Transverse colon (tissue), 4 donors: ENCODE data around the gene IGF1. TPM values are rescaled to one million over a fixed set of nuclear protein-coding genes. Genes with fewer than 3 reads are reported as not detected.

ENCODE experiments used
- DNase-seq: peaks from one replicate; pipeline ENCODE4 v3.0.0-alpha.2; 2019
- H3K27ac ChIP-seq, 4 donors: fragments of 200-600 bp; sonication (generic); 2 replicates each; pipeline ENCODE4 v1.5.1; 2016 to 2018; ENCODE audit warnings: inconsistent platforms in 4 of 4
- H3K27me3 ChIP-seq: fragments of 200-600 bp; sonication (generic); 2 replicates; pipeline ENCODE4 v1.5.1; 2017; ENCODE audit warnings: inconsistent platforms
- H3K36me3 ChIP-seq, 4 donors: fragments of 200-600 bp; sonication (generic); 2 replicates each; pipeline ENCODE4 v1.5.1; 2017 to 2019; ENCODE audit warnings: inconsistent platforms in 4 of 4
- H3K4me1 ChIP-seq, 4 donors: fragments of 200-600 bp; sonication (generic); 2 replicates each; pipeline ENCODE4 v1.5.1; 2017 to 2020; ENCODE audit warnings: inconsistent platforms in 4 of 4
- H3K4me3 ChIP-seq, 4 donors: fragments of 200-600 bp; sonication (generic); 1 replicate in 1 of 4; 2 replicates in 3 of 4; pipeline versions ENCODE4 v1.5.1 to v1.6.1; 2017 to 2019; ENCODE audit warnings: inconsistent platforms in 4 of 4
- H3K9me3 ChIP-seq, 2 donors: fragments of 200-600 bp; sonication (generic); 2 replicates each; pipeline ENCODE4 v1.5.1; 2017 to 2019; ENCODE audit warnings: inconsistent platforms in 2 of 2
- EP300 ChIP-seq: sonication (generic); formaldehyde crosslinking; IDR thresholded peaks from one replicate; pipeline ENCODE4 v1.6.1; 2017; ENCODE audit warnings: antibody characterized with exemption, low read depth
- POLR2A ChIP-seq: fragments of 450-650 bp; IDR thresholded peaks from one replicate; pipeline ENCODE4 v1.6.1; 2016; ENCODE audit warnings: antibody characterized with exemption, mild to moderate bottlenecking, moderate library complexity
- POLR2AphosphoS5 ChIP-seq, 3 donors: sonication (generic); formaldehyde crosslinking; IDR thresholded peaks; one replicate each; pipeline ENCODE4 v1.6.1; 2016; ENCODE audit warnings: antibody characterized with exemption in 3 of 3
- WGBS, 2 donors: methylation state at CpG; one replicate each; pipeline ENCODE4 v1.1.5; 2018; ENCODE audit warnings: low coverage in 1 of 2; 5-methylcytosine and 5-hydroxymethylcytosine counted together
- in situ Hi-C, 4 donors: fragments of 200-750 bp; cut with MboI; loops; one replicate each; pipeline versions ENCODE4 v1.15.0 to v1.15.1; 2017; ENCODE audit warnings: low sequenced_read_pairs in 3 of 4, low pct_ligation_motif_present in 1 of 4, low pct_unique_long_range_greater_than_20kb in 1 of 4
- intact Hi-C: fragments of 100-400 bp; cut with DNase I; formaldehyde crosslinking; loops from one replicate; pipeline ENCODE4 v1.15.1; 2023; ENCODE audit warnings: low total_unique reads
- total RNA-seq, 4 donors: library from RNA; depleted of rRNA; stranded (reverse); fragments of >200 nt; gene quantifications; one replicate each; pipeline ENCODE4 v1.1.0, GENCODE V29; 2016
- TF ChIP-seq, protein P1 (sequence below), 5 experiments: fragments of 200-600 bp in 3 of 5; fragments of 450-650 bp in 2 of 5; sonication (generic) in 3 of 5; IDR thresholded peaks; 1 replicate in 2 of 5; 2 replicates in 3 of 5; pipeline ENCODE4 v1.5.1; 2016 to 2017; ENCODE audit warnings: antibody characterized with exemption in 5 of 5, inconsistent platforms in 3 of 5, mild to moderate bottlenecking in 2 of 5, moderate library complexity in 1 of 5

IGF1 gene
- total RNA-seq, 4 donors from 2014 or later, result 2.2 to 15.5 (median 5.4) TPM

GRCh38 chr12:102401087-102401486, 79.3 kb downstream of the IGF1 start:
- 80 to 83% methylated on average over 1 to 2 of the region's 2 CpGs for WGBS, 2 donors
- Histone ChIP-seq H3K4me3 (no peak overlapping the region), H3K27me3 (no peaks in the 10 kb centered on the region), H3K9me3 (no peaks in the 10 kb centered on the region), H3K4me1 (no peaks in the 10 kb centered on the region), H3K36me3 (no peaks in the 10 kb centered on the region), H3K27ac (no peak overlapping the region)
- in situ Hi-C loops (no loop called here), intact Hi-C loops (no loop called here)
- TF ChIP-seq EP300 (no peak), POLR2A (no peak), POLR2AphosphoS5 (IDR thresholded peaks at IDR 0.05) (no peak)
- TF ChIP-seq, protein P1, sequence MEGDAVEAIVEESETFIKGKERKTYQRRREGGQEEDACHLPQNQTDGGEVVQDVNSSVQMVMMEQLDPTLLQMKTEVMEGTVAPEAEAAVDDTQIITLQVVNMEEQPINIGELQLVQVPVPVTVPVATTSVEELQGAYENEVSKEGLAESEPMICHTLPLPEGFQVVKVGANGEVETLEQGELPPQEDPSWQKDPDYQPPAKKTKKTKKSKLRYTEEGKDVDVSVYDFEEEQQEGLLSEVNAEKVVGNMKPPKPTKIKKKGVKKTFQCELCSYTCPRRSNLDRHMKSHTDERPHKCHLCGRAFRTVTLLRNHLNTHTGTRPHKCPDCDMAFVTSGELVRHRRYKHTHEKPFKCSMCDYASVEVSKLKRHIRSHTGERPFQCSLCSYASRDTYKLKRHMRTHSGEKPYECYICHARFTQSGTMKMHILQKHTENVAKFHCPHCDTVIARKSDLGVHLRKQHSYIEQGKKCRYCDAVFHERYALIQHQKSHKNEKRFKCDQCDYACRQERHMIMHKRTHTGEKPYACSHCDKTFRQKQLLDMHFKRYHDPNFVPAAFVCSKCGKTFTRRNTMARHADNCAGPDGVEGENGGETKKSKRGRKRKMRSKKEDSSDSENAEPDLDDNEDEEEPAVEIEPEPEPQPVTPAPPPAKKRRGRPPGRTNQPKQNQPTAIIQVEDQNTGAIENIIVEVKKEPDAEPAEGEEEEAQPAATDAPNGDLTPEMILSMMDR (IDR thresholded peaks at IDR 0.05), result no peak
- DNase-seq, result no peak

DNA sequence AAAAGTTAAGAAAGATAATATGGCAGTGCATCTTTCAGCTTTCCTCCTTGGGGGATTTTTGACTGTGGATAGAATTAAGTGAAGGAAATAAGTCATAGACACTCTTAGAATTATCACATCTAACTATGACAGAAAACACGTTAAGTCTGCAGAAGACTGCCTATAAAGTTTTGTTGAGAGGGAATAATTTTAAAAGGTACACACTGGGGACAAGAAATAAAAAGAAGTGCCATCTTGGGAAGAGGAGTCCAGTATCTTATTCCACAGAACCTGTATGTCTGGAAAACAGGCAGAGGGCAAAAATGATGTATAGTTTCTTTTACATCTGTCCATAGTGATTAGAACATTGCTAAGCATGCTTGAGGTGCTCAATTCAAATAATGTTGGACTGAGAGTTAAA, 80.7 kb downstream of the IGF1 start:
- no peak overlapping the region for H3K4me3 ChIP-seq
- H3K27ac ChIP-seq, result no peak overlapping the region
- TF ChIP-seq EP300, result no peak
- TF ChIP-seq POLR2AphosphoS5 (IDR thresholded peaks at IDR 0.05), result no peak
- TF ChIP-seq, protein P1 (IDR thresholded peaks at IDR 0.05), result no peak
- no peak for TF ChIP-seq POLR2A
- no peak for DNase-seq
- H3K4me1 ChIP-seq, result no peaks in the 10 kb centered on the region
- in situ Hi-C loops, result loop anchor here in 1 of 4 donors (10.0 kb wide), 1 partner anchor 55 kb away; no protein-coding TSS in a partner anchor
- intact Hi-C loops, result no loop called here
- no peaks in the 10 kb centered on the region for H3K9me3 ChIP-seq
- H3K27me3 ChIP-seq, result no peaks in the 10 kb centered on the region
- H3K36me3 ChIP-seq, result no peaks in the 10 kb centered on the region
- 59 to 69% methylated on average over 1 of the region's 1 CpG for WGBS, 2 donors

DNA sequence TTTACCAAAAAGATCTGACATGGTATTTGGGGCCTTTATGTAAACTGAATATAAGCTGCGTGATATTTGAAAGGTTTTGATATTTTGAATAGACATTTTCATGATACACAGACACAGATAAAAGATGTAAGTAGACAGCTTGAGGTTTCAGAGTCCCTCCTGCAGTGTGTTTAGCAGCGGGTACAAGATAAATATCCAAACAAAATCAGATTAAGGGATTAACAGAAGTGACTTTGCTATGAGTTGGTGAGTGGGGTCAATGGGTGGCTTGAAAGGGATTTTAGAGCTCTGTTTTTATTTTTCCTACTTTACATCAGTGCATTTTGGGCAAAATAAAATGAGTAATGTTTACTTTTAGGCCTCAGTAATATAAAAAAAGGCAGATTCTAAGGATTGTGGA, 84.1 kb downstream of the IGF1 start:
- no peaks in the 10 kb centered on the region for H3K36me3 ChIP-seq
- H3K27me3 ChIP-seq, result no peaks in the 10 kb centered on the region
- H3K27ac ChIP-seq, result no peak overlapping the region
- TF ChIP-seq POLR2A (no peak), POLR2AphosphoS5 (IDR thresholded peaks at IDR 0.05) (no peak), EP300 (no peak)
- TF ChIP-seq, protein P1 (IDR thresholded peaks at IDR 0.05), result no peak
- no peak overlapping the region for H3K4me3 ChIP-seq
- intact Hi-C loops, result no loop called here
- in situ Hi-C loops, result loop anchor here in 1 of 4 donors (10.0 kb wide), 1 partner anchor 59 kb away; no protein-coding TSS in a partner anchor
- no peaks in the 10 kb centered on the region for H3K4me1 ChIP-seq
- WGBS, 2 donors, result 81 to 85% methylated on average over 2 of the region's 2 CpGs
- DNase-seq, result no peak
- no peaks in the 10 kb centered on the region for H3K9me3 ChIP-seq

DNA sequence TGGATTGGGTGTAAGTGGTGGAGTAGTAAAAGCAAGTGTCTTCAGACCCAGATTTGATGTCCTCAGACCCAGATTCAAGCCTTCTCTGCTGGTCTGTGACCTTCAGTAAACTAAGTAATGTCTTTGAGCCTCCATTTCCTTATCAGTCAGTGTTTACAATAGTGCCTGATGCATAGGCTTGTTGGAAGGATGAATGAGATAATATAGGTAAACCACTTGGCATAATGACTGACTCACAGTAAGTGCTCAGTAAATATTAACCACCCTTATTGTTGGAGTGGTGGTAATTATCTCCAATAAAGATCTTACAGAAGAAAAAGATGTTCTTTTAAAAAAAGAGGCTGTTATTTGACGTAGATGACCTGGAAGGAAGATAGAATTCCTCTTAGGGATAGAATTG, 86.2 kb downstream of the IGF1 start:
- Histone ChIP-seq H3K27ac (no peak overlapping the region), H3K4me1 (no peaks in the 10 kb centered on the region), H3K36me3 (no peaks in the 10 kb centered on the region), H3K4me3 (no peak overlapping the region), H3K27me3 (no peaks in the 10 kb centered on the region), H3K9me3 (no peaks in the 10 kb centered on the region)
- in situ Hi-C loops (loop anchor here in 1 of 4 donors (10.0 kb wide), 1 partner anchor 61 kb away; no protein-coding TSS in a partner anchor), intact Hi-C loops (no loop called here)
- no peak for DNase-seq
- TF ChIP-seq POLR2AphosphoS5 (IDR thresholded peaks at IDR 0.05) (no peak), EP300 (no peak), POLR2A (no peak)
- TF ChIP-seq, protein P1 (IDR thresholded peaks at IDR 0.05), result no peak
- 50 to 53% methylated on average over 1 of the region's 1 CpG for WGBS, 2 donors
